GM18870 (cell line): ENCODE data around the gene C1QTNF9.
"Not testable (repeated sequence)": the region's sequence is repeated elsewhere in the genome, so short reads cannot be mapped to it uniquely, and the experiment has no call there.

Experiments
- ATAC-seq: cut with Tn5 transposase; IDR thresholded peaks from one replicate; pipeline ENCODE4 v1.9.1; 2021; ENCODE audit warnings: moderate library complexity; ENCODE audit not compliant: unreplicated experiment

The C1QTNF9 gene

DNA sequence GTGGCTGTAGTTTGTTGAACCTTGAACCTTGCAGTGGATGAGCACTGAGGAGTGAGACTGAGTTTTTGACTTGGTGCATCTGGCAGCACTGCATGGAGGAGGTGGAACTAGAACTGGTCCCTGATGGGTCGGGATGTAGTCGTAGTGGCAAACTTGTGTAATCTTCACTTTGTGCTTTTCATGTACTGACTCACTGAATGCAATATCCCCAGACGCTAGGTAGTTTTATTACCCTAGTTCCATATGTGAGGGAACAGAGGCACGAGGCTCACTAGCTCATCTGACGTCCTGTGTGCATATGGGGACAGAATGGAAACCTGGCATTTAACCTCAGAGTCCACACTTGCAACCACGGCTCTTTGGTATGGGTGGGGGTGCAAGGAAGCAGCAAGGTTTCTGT, 10.3 kb downstream of the C1QTNF9 start:
- not testable (repeated sequence) for ATAC-seq

DNA sequence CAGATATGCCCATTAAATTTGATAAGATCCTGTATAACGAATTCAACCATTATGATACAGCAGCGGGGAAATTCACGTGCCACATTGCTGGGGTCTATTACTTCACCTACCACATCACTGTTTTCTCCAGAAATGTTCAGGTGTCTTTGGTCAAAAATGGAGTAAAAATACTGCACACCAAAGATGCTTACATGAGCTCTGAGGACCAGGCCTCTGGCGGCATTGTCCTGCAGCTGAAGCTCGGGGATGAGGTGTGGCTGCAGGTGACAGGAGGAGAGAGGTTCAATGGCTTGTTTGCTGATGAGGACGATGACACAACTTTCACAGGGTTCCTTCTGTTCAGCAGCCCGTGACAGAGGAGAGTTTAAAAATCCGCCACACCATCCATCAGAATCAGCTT, 12.0 kb downstream of the C1QTNF9 start:
- ATAC-seq, result not testable (repeated sequence)

DNA sequence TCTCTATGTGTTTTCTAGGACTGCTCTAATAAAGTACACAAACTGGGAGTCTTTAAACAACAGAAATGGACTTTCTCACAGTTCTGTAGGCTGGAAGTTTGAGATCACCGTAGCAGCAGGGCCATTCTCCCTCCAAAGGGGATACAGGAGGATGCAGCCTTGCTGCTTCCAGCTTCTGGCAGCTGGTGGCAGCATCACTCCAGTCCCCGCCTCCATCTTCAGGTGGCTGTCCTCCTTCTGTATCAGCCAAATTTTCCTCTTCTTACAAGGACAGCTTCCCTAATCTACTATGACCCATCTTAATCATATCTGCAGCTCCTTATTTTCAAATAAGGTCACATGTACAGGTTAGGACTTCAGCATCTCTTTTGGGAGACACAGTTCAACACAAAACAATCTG, 13.1 kb downstream of the C1QTNF9 start:
- not testable (repeated sequence) for ATAC-seq

DNA sequence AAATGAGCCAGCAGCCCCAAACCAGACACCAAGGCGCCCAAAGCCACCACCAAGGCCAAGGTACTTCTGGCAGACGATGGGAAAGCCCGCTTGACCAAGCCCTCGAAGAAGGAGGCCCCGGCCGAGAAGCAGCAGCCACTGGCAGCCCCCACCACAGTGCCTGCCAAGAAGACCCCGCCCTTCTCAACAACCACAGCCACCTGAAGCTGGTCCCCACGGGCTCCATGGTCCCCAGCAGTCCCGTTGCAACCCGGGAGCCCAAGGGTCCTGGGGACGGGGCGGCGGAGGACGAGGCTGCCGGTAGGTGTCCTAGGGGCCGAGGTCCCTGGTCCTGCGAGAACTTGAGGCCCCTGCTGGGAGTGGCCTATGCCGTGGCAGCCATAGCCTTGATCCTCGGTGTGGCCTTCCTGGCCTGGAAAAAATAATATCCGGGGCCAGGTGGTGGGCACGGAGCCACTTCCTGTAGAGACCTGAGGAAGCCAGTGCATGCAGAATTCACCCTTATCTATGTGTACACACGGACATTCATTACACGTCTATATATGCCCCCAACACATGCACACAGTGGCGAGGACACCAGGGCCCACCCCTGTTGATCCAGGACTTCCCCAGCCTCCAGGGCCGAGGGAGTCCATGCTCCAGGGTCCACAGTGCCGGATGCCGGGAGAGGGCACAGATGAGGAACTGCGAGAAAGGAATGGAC, 13.8 kb downstream of the C1QTNF9 start:
- ATAC-seq, result no peak

DNA sequence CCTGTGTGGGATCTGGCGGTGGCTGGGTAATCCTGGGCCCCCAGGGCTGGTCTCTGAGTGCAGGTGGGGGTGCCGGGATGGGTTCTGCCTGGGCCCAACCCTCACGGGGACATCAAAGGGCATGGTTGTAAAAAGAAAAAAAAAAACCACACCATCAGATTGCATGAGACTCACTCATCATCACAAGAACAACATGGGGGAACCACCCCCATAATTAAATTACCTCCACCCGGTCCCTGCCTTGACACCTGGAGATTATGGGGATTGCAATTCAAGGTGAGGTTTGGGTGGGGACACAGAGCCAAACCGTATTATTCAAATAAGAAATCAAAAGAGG, 14.3 kb downstream of the C1QTNF9 start:
- ATAC-seq, result no peak

DNA sequence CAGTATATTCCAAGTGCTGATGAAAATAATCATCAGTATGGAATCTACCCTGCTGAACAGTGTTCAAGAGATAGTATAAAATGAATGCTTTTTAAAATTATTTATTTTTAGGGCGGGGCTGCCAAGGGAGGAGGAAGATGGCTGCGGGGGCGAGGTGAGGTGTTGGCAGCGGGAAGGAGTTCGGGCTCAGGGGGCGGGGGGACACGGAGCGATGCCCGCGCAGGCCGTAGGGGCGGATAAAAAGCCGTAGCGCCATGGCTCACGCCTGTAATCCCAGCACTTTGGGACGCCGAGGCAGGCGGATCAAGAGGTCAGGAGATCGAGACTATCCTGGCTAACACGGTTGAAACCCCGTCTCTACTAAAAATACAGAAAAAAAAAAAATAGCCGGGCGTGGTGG, 18.2 kb downstream of the C1QTNF9 start:
- not testable (repeated sequence) for ATAC-seq

DNA sequence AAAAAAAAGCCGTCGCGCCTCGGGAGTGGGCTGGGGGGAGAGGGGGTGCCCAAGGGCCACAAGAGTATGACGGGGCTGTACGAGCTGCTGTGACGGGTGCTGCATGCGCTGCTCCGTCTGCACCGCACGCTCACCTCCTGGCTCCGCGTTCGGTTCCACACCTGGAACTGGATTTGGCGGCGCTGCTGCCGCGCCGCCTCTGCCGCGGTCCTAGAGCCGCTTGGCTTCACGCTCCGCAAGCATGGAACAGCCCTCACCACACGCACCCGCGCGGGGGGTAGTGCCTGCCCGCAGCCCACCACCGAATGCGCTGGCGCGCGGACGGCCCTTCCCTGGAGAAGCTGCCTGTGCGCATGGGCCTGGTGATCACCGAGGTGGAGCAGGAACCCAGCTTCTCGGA, 18.8 kb downstream of the C1QTNF9 start:
- no peak for ATAC-seq

DNA sequence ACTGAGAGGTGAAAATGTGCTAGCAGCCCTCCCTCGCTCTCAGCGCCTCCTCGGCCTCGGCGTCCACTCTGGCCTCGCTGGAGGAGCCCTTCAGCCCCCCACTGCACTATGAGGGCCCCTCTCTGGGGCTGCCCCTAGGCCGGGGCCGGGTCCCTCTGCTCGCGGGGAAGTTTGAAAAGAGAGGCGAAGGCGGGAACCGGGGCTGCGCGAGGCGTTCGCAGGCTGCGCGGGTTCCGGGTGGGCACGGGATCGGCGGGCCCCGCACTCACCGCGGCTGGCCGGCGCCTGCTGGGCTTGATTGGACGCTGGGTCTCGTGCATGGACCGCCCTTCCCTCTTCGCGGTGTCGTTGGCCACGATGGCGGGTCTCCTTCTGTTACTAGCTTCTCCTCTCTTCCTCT, 29.3 kb downstream of the C1QTNF9 start:
- ATAC-seq, result no peak

DNA sequence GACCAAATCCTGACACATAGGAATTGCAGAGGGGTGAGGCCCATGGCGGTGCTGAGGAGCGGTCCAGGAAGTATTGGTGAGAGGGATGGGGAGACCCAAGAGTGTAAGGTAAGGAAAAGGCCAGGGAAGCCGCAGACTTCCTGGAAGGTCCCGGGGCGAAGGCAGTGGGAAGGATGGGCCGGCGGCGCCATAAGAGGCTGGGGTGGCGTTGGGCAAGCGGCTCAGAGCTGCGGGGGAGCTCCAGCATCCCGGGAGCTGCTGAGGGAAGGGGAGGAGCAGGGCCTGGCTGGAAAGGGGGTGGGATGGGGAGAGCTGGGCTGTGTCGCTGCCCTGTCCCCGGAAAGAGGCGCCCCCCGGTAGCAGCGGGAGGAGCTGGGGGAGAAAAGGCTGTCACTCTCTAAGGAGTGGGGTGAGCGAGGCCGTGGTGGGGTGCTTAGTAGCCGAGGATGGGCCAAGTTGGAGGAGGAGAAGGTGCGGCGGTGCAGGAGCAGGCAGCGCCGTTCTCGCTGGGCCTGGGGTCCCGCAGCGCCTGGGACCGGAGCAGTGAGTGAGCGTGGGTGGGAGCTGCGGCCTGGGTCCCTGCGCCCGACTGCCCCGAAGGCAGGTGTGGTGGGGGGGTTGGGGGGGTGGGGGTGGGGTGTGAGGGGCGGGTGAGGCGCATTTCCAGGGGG, 30.7 kb downstream of the C1QTNF9 start:
- no peak for ATAC-seq

DNA sequence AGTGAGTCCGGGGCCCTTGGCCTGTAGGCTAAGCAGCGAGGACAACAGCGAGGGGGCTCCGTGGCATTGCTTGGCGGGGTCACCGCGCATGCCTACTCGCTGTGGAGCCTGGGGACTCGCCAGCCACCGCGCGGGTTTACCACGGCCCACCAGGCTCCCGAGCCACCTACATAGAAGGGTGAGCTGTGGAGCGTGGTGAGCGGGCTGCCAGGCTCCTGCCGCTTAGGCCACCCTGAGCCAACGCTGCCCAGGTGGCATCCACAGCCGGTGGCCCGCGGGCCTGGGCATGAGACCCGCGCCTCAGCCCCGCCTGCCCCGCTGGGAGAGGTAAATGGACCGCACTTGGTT, 31.2 kb downstream of the C1QTNF9 start:
- ATAC-seq, result no peak

DNA sequence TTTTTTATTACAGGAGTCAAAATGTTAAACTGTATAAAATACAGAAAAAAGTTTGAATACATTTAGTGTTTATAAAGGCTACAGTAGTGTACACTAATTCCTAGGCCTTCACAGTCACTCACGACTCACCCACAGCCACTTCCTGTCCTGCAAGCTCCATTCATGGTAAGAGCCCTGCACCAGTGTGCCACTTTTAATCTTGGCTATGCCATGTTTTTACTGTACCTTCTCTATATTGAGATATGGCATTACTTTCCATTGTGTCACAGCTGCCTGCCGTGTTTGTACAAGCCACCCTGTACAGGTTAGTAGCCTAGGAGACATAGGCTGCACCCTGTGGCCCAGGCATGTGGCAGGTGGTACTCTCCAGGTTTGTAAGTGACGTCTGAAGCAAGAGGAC, 32.1 kb downstream of the C1QTNF9 start:
- no peak for ATAC-seq

DNA sequence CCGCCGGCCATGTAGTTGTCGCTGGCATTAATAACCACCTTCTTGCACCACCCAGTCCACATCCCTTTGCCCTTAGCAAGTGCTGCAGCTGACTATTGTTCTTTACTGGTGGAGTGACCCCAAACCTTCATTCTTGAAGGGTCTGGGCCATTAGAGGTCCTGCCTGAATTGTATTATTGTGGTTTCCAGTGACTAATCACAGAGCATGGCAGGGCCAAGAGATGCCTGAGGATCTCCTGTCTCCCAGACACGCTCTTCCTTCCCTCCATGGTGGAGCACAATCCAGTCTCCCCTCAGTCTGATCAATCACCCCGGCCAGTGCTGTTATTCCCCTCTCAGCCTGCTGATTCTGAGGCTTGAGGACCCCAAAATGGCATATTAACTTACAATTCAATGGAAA, 39.0 kb downstream of the C1QTNF9 start:
- no peak for ATAC-seq

DNA sequence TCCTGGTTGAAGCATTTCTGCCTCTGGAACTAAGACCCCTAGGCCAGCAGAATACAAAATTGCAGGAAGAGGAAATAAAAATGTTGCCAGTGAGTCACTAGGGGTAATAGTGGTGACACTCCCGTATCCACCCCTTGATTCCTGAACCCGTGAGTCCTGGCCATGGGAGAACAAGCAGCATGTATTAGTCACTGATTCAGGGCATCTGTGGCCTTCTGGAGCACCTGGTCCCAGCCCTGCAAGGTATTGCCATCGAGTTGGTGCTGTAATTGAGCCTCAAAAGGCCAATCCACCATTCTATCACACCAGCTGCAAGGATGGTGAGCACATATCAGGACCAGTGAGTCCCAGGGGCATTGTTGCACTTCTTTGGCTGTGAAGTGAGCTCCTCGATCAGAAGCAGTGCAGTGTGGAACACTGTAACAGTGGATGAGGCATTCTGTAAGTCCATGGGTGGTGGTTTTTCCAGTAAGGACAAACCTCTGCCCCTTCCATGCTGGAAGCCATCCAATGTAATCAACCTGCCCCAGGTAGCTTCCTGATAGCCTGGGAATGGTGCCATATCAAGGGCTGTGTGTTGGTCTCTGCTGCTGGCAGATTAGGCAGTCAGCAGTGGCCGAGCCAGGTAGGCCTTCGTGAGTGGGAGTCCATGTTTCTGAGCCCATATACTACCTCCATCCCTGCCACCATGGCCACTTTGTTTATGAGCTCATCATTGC, 39.6 kb downstream of the C1QTNF9 start:
- ATAC-seq, result no peak

DNA sequence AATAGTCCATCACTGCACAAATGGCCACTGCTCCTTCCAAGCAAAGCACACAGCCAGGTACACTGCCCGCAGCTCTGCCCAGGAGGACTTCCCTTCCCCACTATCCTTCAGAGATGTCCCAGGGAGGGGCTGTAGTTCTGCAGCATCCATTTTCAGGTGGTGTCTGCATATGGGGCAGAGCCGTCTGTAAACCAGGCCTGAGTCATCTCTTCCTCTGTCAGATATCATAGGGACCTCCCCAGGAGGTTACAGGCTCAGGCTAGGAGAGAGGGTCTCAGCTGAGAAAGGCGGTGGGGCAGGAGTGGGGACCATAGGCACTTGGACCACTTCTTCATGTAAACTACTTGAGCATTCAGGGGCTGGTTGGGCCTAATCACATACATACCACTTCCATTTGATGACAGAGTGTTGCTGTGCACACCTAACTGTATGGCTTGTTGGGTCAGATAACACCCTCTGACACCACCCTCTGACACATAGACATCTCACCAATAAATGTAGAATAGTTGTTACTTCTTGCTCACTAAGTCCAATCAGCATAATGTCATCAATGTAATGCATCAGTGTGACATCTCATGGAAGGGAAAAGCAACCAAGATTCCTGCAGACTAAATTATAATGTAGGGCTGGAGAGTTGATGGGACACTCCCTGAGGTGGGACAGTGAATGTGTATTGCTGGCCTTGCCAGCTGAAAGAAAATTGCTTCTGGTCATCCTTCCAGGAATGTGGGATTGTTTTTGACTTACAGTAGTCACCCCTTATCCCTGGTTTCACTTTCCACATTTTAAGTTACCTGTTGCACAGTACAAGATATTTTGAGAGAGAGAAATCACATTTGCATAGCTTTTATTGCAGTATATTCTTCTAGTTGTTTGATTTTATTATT, 40.6 kb downstream of the C1QTNF9 start:
- ATAC-seq, result not testable (repeated sequence)

DNA sequence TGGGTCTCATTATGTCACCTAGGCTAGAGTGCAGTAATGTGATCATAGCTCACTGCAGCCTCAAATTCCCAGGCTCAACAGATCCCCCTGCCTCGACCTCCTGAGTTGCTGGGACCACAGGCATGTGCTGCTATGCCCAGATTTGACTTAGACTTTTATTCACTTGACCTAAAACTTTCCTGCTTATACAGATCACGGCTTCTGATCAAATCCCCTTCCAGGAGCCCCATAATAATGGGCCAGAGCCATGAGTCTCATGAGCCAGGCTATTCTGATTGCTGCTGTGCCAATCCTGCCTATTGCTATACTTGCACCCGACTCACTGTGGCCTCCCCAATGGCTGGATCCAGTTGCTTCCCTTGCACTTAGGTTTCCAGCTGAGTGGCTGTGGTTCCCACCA, 42.0 kb downstream of the C1QTNF9 start:
- ATAC-seq, result no peak

DNA sequence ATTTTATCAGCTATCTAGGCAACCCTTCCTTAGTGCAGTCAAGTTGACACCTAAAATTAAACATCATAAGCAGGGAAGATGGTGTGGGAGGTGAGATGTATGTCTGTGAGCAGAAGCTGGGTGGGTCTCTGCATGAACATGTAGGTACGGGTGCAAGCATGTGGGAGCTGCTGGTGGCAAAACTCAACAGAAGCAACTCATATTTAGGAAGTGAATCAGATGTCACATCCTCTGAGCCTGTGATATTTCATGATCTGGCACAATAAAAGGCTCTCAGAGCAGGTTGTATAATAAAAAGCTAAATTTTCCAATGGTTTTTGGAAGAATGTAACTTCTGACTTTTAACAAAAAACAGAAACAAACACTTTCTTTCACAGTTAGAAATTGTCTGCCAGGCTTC, 44.4 kb downstream of the C1QTNF9 start:
- ATAC-seq, result no peak

DNA sequence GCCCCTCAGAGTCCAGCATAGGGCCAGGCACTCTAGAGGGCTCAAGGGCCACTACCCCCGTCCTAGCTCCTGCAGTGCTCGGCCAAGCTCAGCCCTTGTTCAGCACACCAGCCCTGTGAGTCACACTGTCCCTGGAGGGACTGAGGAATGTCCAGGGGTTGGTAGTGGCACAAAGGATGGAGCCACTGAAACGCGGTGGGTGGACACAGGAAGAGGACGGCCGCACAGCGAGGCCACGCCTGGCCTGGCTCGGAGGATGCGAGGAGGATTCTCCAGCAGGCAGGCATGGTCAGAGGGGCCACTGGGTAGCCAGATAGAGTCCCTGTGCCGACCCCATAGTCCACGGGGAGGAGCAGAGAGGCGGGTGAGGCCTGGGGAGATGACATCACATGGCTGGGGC, 45.7 kb downstream of the C1QTNF9 start:
- no peak for ATAC-seq

DNA sequence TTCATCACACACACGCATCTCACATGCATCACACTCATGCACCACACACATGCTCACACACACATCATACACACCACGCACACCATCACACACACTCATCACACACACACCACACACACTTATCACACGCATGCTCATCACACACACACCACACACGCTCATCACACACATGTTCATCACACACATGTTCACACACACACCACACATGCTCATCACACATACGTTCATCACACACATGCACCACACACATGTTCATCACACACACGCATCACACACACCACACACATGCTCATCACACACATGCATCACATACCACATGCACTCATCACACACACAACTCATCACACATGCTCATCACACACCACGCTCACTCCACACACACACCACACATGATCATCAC, 46.9 kb downstream of the C1QTNF9 start:
- no peak for ATAC-seq

DNA sequence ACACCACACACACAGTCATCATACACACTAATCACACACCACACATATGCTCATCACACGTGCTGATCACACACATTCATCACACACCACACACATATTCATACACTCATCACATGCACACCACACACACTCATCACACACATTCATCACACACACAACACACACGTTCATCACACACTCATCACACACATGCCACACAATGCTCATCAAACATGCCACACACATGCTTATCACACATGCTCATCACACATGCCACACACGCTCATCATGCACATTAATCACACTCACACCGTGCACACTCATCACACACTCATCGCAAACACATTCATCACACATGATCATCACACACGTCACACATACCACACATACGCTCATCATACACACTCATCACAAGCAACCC, 47.5 kb downstream of the C1QTNF9 start:
- no peak for ATAC-seq

DNA sequence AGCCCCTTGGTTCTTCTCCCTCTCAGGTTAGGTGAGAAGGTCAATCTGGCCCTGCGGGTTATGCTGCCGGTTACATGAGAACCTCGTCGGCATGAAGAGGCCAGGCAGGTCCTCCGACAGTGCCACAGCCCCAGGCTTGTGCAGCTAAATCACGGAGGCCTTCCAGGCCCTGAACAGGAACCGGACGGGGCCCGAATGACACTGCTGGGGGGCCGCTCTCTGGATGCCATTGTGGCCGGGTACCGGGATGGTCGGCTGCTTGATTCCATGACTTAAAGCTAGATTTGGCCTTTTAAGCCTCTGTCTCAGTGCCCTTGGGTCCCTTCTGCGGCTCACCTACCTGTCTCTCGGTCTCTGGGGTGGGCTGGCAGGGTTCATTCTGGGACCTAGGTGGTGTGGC, 48.4 kb downstream of the C1QTNF9 start:
- ATAC-seq, result no peak

DNA sequence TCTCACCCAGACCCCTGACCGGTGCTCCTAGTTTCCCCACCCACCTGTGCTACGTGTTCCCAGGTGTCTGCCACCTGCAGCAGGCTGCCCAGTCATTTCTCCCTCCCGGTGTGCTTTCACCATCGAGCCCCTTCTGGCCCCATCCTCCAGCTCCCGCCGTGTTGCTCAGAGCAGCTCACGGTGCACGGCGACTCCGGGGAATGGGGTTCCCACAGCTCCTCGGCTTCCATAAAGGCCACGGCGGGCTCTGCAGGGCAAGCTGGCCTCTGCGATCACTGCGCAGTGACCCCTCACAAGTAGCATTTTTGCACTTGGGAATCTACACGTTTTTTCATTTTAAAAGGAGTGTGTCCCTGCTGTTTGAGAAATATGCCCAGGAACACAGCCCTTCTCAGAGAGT, 49.5 kb downstream of the C1QTNF9 start:
- ATAC-seq, result not testable (repeated sequence)
